ENCODE measurements around the gene SUPV3L1.
"Not testable (repeated sequence)": the region's sequence is repeated elsewhere in the genome, so short reads cannot be mapped to it uniquely, and the experiment has no call there.

The SUPV3L1 gene

GRCh38 chr10:69179743-69180524, at the start of gene SUPV3L1:
TSS of gene SUPV3L1 (plus strand) at chr10:69180234. CDS start at chr10:69180292, 58 bp downstream.
- H3K4me3 ChIP-seq (ENCODE audit: low read depth, low read length) = peak within 1 kb of the TSS; percentile 98
- TF ChIP-seq, protein P1, sequence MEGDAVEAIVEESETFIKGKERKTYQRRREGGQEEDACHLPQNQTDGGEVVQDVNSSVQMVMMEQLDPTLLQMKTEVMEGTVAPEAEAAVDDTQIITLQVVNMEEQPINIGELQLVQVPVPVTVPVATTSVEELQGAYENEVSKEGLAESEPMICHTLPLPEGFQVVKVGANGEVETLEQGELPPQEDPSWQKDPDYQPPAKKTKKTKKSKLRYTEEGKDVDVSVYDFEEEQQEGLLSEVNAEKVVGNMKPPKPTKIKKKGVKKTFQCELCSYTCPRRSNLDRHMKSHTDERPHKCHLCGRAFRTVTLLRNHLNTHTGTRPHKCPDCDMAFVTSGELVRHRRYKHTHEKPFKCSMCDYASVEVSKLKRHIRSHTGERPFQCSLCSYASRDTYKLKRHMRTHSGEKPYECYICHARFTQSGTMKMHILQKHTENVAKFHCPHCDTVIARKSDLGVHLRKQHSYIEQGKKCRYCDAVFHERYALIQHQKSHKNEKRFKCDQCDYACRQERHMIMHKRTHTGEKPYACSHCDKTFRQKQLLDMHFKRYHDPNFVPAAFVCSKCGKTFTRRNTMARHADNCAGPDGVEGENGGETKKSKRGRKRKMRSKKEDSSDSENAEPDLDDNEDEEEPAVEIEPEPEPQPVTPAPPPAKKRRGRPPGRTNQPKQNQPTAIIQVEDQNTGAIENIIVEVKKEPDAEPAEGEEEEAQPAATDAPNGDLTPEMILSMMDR (IDR thresholded peaks at IDR 0.05; ENCODE audit: low read depth, low read length, missing control alignments) = no peak
- DNase-seq (ENCODE audit: low read depth) = peak; percentile 93
- in situ Hi-C loops (cut with HindIII; ENCODE audit: low sequenced_read_pairs) = no loop called here

DNA sequence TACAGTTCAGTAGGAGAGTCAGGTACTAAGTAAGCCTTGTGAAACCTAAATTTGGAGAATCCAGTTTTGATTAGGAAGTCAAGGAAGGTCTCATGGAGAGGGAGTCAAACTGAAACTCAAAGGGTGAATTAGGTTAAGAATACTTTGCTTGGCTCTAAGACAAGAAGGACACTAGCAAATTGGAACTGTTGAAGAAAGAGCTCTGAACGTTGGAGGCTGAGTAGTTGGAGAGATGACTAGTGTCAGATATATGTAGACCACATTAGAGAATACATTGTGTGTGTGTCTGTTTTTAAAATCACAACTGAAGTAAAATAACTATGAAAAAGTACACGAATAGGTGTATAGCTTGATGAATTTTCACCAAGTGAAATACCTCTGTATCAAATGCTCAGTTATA, 49.8 kb upstream of the SUPV3L1 start:
- in situ Hi-C loops (cut with HindIII; ENCODE audit: low sequenced_read_pairs) = no loop called here
- TF ChIP-seq, protein P1 (IDR thresholded peaks at IDR 0.05; ENCODE audit: low read depth, low read length, missing control alignments) = no peak
- DNase-seq (ENCODE audit: low read depth) = no peak

DNA sequence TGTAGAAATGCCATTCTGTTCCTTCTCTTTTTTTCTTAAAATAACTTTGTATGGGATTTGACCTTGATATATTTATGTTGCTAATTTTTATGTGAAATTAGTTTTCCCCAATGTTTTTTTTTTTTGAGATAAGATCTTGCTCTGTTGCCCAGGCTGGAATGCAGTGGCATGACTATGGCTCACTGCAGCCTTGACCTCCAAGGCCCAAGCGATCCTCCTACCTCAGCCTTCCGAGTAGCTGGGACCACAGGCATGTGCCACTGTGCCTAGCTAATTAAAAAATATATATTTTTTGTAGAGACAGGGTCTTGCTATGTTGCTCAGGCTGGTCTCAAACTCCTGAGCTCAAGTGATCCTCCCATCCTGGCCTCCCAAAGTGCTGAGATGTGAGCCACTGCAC, 40.1 kb upstream of the SUPV3L1 start:
- DNase-seq (ENCODE audit: low read depth) = no peak
- H3K4me3 ChIP-seq (ENCODE audit: low read depth, low read length) = no peak overlapping the region
- TF ChIP-seq, protein P1 (IDR thresholded peaks at IDR 0.05; ENCODE audit: low read depth, low read length, missing control alignments) = no peak
- in situ Hi-C loops (cut with HindIII; ENCODE audit: low sequenced_read_pairs) = no loop called here

More for the DNA sequence above, 49.8 kb upstream of the SUPV3L1 start:
- no peak overlapping the region for H3K4me3 ChIP-seq (ENCODE audit: low read depth, low read length)

GRCh38 chr10:69141304-69141703, 38.7 kb upstream of the SUPV3L1 start:
- no peak overlapping the region for H3K4me3 ChIP-seq (ENCODE audit: low read depth, low read length)
- in situ Hi-C loops (cut with HindIII; ENCODE audit: low sequenced_read_pairs) = no loop called here
- TF ChIP-seq, protein P1 (IDR thresholded peaks at IDR 0.05; ENCODE audit: low read depth, low read length, missing control alignments) = no peak
- no peak for DNase-seq (ENCODE audit: low read depth)

DNA sequence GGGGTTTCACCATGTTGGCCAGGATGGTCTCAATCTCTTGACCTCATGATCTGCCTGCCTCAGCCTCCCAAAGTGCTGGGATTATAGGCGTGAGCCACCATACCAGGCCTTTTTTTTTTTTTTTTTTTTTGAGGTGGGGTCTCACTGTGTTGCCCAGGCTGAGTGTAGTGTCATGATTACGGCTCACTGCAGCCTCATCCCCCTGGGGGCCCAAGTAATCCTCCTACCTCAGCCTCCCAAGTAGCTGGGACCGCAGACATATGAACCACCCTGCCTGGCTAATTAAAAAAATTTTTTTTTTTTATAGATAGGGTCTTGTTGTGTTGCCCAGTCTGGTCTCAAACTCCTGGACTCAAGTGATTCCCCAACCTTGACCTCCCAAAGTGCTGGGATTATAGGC, 38.0 kb upstream of the SUPV3L1 start:
- H3K4me3 ChIP-seq (ENCODE audit: low read depth, low read length); in situ Hi-C loops (cut with HindIII; ENCODE audit: low sequenced_read_pairs); DNase-seq (ENCODE audit: low read depth): not testable (repeated sequence)

DNA sequence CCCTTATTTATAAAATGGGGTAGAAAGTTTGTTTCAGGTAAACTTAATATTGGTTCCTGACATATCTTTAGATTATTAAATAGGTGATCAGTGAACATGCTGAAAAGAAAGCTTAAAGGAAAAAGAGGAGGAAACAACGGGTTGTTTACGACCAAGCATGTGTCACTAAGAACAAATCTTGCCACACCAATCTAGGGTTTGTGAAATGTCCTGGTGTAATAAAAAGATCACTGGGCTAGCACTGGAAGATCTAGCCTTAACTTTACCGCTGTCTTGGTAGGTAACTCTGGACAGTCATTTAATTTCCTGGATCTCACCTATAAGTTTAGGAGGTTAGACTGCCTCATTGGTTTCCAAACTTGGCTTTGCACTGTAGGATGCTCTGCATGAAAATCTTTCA, 37.1 kb upstream of the SUPV3L1 start:
- in situ Hi-C loops (cut with HindIII; ENCODE audit: low sequenced_read_pairs) = no loop called here
- TF ChIP-seq, protein P1 (IDR thresholded peaks at IDR 0.05; ENCODE audit: low read depth, low read length, missing control alignments) = no peak
- DNase-seq (ENCODE audit: low read depth) = no peak
- no peak overlapping the region for H3K4me3 ChIP-seq (ENCODE audit: low read depth, low read length)

- no peak for DNase-seq (ENCODE audit: low read depth)
- TF ChIP-seq, protein P1 (IDR thresholded peaks at IDR 0.05; ENCODE audit: low read depth, low read length, missing control alignments) = no peak
- no peak overlapping the region for H3K4me3 ChIP-seq (ENCODE audit: low read depth, low read length)
- in situ Hi-C loops (cut with HindIII; ENCODE audit: low sequenced_read_pairs) = no loop called here
Observed at GRCh38 chr10:69145329-69145728, 34.7 kb upstream of the SUPV3L1 start.

Measured in astrocyte of the cerebellum (primary cell).